Motor neuron (in vitro differentiated cells): ENCODE data around the gene IGF2BP1. TPM values are rescaled to one million over a fixed set of nuclear protein-coding genes. Genes with fewer than 3 reads are reported as not detected.
"Not testable (repeated sequence)": the region's sequence is repeated elsewhere in the genome, so short reads cannot be mapped to it uniquely, and the experiment has no call there.

Source experiments
- ATAC-seq, 8 experiments: fragments of 200-7000 bp; cut with Tn5 transposase; replicated peaks in 6 of 8; 2 replicates each; pipeline ENCODE4 v1.8.0; 2021; ENCODE audit warnings: mild to moderate bottlenecking in 8 of 8, moderate library complexity in 8 of 8
- H3K27ac ChIP-seq, 2 donors: fragments of 250-450 bp; sonication (Bioruptor Pico); 2 replicates each; pipeline ENCODE4 v1.9.0; 2021; ENCODE audit warnings: antibody characterized with exemption in 2 of 2, mild to moderate bottlenecking in 2 of 2, moderate library complexity in 1 of 2
- H3K4me1 ChIP-seq, 2 donors: fragments of 250-450 bp; sonication (Bioruptor Pico); replicated peaks in 1 of 2; 2 replicates each; pipeline ENCODE4 v1.6.1; 2021; ENCODE audit warnings: antibody characterized with exemption in 2 of 2, mild to moderate bottlenecking in 2 of 2, moderate library complexity in 1 of 2
- H3K4me3 ChIP-seq, 5 donors: fragments of 250-450 bp; sonication (Bioruptor Pico); 2 replicates each; pipeline ENCODE4 v1.9.0; 2021; ENCODE audit warnings: antibody characterized with exemption in 5 of 5, mild to moderate bottlenecking in 5 of 5, moderate library complexity in 4 of 5
- WGBS, 10 experiments: fragments of 450-650 bp; shearing (Covaris generic); methylation state at CpG; one replicate each; pipeline ENCODE4 v1.0.0; 2022; 5-methylcytosine and 5-hydroxymethylcytosine counted together
- in situ Hi-C, 9 experiments: fragments of 400-800 bp; cut with MboI; loops; one replicate each; pipeline ENCODE4 v1.15.0; 2021; ENCODE audit warnings: low sequenced_read_pairs in 9 of 9, low pct_unique_long_range_greater_than_20kb in 2 of 9; ENCODE audit not compliant: unreplicated experiment in 9 of 9
- total RNA-seq, 8 experiments: library from RNA; unstranded; fragments of 300-600 nt; gene quantifications; 2 replicates each; pipeline versions ENCODE4 v1.2.3 to v1.2.4, GENCODE V29; 2022

The IGF2BP1 gene
- total RNA-seq, 8 experiments from 2014 or later: 4.0 to 107 (median 18.1) TPM

- H3K4me1 ChIP-seq: peaks cover 2 to 6% of the 10 kb centered on the region in 2 donors
- in situ Hi-C loops: loop anchor here in 2 of 9 experiments (10.0 to 25.0 kb wide), 2 partner anchors 75 to 218 kb away; partner anchors contain the start of gene TTLL6 (in 1 of the 2)
- H3K27ac ChIP-seq: no peak overlapping the region
- no peak for ATAC-seq
- 11 to 100% (median 89%) methylated on average over 1 to 3 of the region's 3 CpGs; no CpG with 5 or more reads in 2 of the 10 experiments for WGBS, 10 experiments
- no peak overlapping the region for H3K4me3 ChIP-seq
Measured at GRCh38 chr17:49029801-49030200, 32.6 kb downstream of the IGF2BP1 start.

- peak overlapping the region in 1 of 2 donors; percentile 62 for H3K27ac ChIP-seq
- in situ Hi-C loops: loop anchor here in 1 of 9 experiments (25.0 kb wide), 1 partner anchor 220 kb away; the partner anchor contains the start of gene TTLL6
Measured at GRCh38 chr17:49031965-49032928, 35.1 kb downstream of the IGF2BP1 start.

GRCh38 chr17:49035470-49036269, 38.5 kb downstream of the IGF2BP1 start:
- peaks cover 2 to 6% of the 10 kb centered on the region in 2 donors for H3K4me1 ChIP-seq
- 0 to 92% (median 73%) methylated on average over 1 to 13 of the region's 42 CpGs; no CpG with 5 or more reads in 2 of the 10 experiments for WGBS, 10 experiments
- H3K4me3 ChIP-seq: no peak overlapping the region
- no peak overlapping the region for H3K27ac ChIP-seq
- in situ Hi-C loops: loop anchor here in 1 of 9 experiments (25.0 kb wide), 1 partner anchor 223 kb away; the partner anchor contains the start of gene TTLL6
- peak in 3 of 8 experiments; percentile 67 to 72 (median 68) for ATAC-seq

More at GRCh38 chr17:49031965-49032928, 35.1 kb downstream of the IGF2BP1 start:
- WGBS, 10 experiments: 20 to 86% (median 39%) methylated on average over 3 to 9 of the region's 11 CpGs
- peaks cover 2 to 6% of the 10 kb centered on the region in 2 donors for H3K4me1 ChIP-seq
- peak overlapping the region in 1 of 5 donors; percentile 2 for H3K4me3 ChIP-seq
- peak; percentile 84 to 93 (median 91) for ATAC-seq

GRCh38 chr17:49036270-49036626, 39.1 kb downstream of the IGF2BP1 start:
- Histone ChIP-seq H3K4me1 (peaks cover 2 to 6% of the 10 kb centered on the region in 2 donors), H3K4me3 (no peak overlapping the region), H3K27ac (no peak overlapping the region)
- WGBS, 10 experiments: 70 to 100% (median 94%) methylated on average over 2 to 13 of the region's 13 CpGs
- in situ Hi-C loops: loop anchor here in 1 of 9 experiments (25.0 kb wide), 1 partner anchor 224 kb away; the partner anchor contains the start of gene TTLL6
- ATAC-seq: no peak

GRCh38 chr17:49038138-49038537, 41.0 kb downstream of the IGF2BP1 start:
- Histone ChIP-seq H3K4me3 (no peak overlapping the region), H3K4me1 (no peaks in the 10 kb centered on the region), H3K27ac (no peak overlapping the region)
- in situ Hi-C loops: loop anchor here in 1 of 9 experiments (25.0 kb wide), 1 partner anchor 226 kb away; the partner anchor contains the start of gene TTLL6
- 45 to 100% (median 100%) methylated on average over 1 to 8 of the region's 8 CpGs; no CpG with 5 or more reads in 7 of the 10 experiments for WGBS, 10 experiments
- no peak for ATAC-seq

- Histone ChIP-seq H3K27ac (no peak overlapping the region), H3K4me3 (no peak overlapping the region), H3K4me1 (no peaks in the 10 kb centered on the region)
- WGBS, 10 experiments: no CpG with 5 or more reads among the region's 2 CpGs
- ATAC-seq: no peak
- in situ Hi-C loops: loop anchor here in 1 of 9 experiments (25.0 kb wide), 1 partner anchor 226 kb away; the partner anchor contains the start of gene TTLL6
Measured at GRCh38 chr17:49038544-49038943, 41.4 kb downstream of the IGF2BP1 start.

- not testable (repeated sequence) for H3K27ac ChIP-seq, ATAC-seq, H3K4me3 ChIP-seq, H3K4me1 ChIP-seq
- in situ Hi-C loops: loop anchor here in 1 of 9 experiments (25.0 kb wide), 1 partner anchor 227 kb away; the partner anchor contains the start of gene TTLL6
- WGBS, 10 experiments: 100% methylated on average over 1 of the region's 6 CpGs; no CpG with 5 or more reads in 8 of the 10 experiments
Measured at GRCh38 chr17:49039518-49039917, 42.3 kb downstream of the IGF2BP1 start.

- H3K4me1 ChIP-seq: no peaks in the 10 kb centered on the region
- in situ Hi-C loops: loop anchor here in 1 of 9 experiments (25.0 kb wide), 1 partner anchor 229 kb away; the partner anchor contains the start of gene TTLL6
- no peak for ATAC-seq
- WGBS, 10 experiments: 60 to 100% (median 84%) methylated on average over 1 to 3 of the region's 4 CpGs; no CpG with 5 or more reads in 6 of the 10 experiments
- no peak overlapping the region for H3K4me3 ChIP-seq
- H3K27ac ChIP-seq: no peak overlapping the region
Measured at GRCh38 chr17:49041527-49041926, 44.3 kb downstream of the IGF2BP1 start.

- no peak for ATAC-seq
- no peak overlapping the region for H3K4me3 ChIP-seq
- no peak overlapping the region for H3K27ac ChIP-seq
- in situ Hi-C loops: loop anchor here in 1 of 9 experiments (25.0 kb wide), 1 partner anchor 233 kb away; the partner anchor contains the start of gene TTLL6
- H3K4me1 ChIP-seq: no peaks in the 10 kb centered on the region
- 60 to 100% (median 100%) methylated on average over 1 to 2 of the region's 2 CpGs; no CpG with 5 or more reads in 4 of the 10 experiments for WGBS, 10 experiments
Measured at GRCh38 chr17:49045376-49045775, 48.2 kb downstream of the IGF2BP1 start.

- in situ Hi-C loops: loop anchor here in 1 of 9 experiments (25.0 kb wide), 1 partner anchor 235 kb away; the partner anchor contains the start of gene TTLL6
- no peak for ATAC-seq
- no peak overlapping the region for H3K27ac ChIP-seq
- no peak overlapping the region for H3K4me3 ChIP-seq
- H3K4me1 ChIP-seq: no peaks in the 10 kb centered on the region
Measured at GRCh38 chr17:49046912-49047311, 49.7 kb downstream of the IGF2BP1 start.

GRCh38 chr17:49049265-49049664, 52.1 kb downstream of the IGF2BP1 start:
- no peak overlapping the region for H3K4me3 ChIP-seq
- no peak for ATAC-seq
- in situ Hi-C loops: loop anchor here in 1 of 9 experiments (25.0 kb wide), 1 partner anchor 237 kb away; the partner anchor contains the start of gene TTLL6
- H3K4me1 ChIP-seq: no peaks in the 10 kb centered on the region
- no peak overlapping the region for H3K27ac ChIP-seq
- 60 to 100% (median 86%) methylated on average over 1 to 9 of the region's 11 CpGs; no CpG with 5 or more reads in 1 of the 10 experiments for WGBS, 10 experiments

- Histone ChIP-seq H3K4me3 (no peak overlapping the region), H3K27ac (no peak overlapping the region), H3K4me1 (peaks cover 0 to 3% of the 10 kb centered on the region in 2 donors)
- 78 to 100% (median 100%) methylated on average over 1 to 2 of the region's 2 CpGs; no CpG with 5 or more reads in 1 of the 10 experiments for WGBS, 10 experiments
- in situ Hi-C loops: no loop called here
- ATAC-seq: no peak
Measured at GRCh38 chr17:49050611-49051010, 53.4 kb downstream of the IGF2BP1 start.
